PC-3 (cell line): ENCODE measurements around the gene CEP112. TPM values are rescaled to one million over a fixed set of nuclear protein-coding genes. Genes with fewer than 3 reads are reported as not detected.

Experiments
- ATAC-seq: fragments of 200-7000 bp; cut with Tn5 transposase; 2 replicates; pipeline ENCODE4 v1.9.1; 2020; ENCODE audit warnings: mild to moderate bottlenecking, moderate library complexity
- BruUV-seq: library from RNA; stranded (reverse); fragments of 400-500 nt; replicated peaks from 2 replicates; lab custom pipeline; 2021; lab: Mats Ljungman, UMichigan
- CTCF ChIA-PET: fragments of 300-600 bp; sonication (Branson Sonifier 250); formaldehyde crosslinking; loops from one replicate; lab custom pipeline; 2022; ENCODE audit warnings: antibody characterized with exemption; lab: Charles Lee
- POLR2A ChIA-PET: fragments of 300-600 bp; sonication (Branson Sonifier 250); formaldehyde crosslinking; loops from one replicate; lab custom pipeline; 2022; ENCODE audit warnings: antibody characterized with exemption; ENCODE audit not compliant: unreplicated experiment; lab: Charles Lee
- DNase-seq: peaks from one replicate; pipeline ENCODE4 v3.0.0-alpha.2; 2015
- H2AFZ ChIP-seq: fragments of 300-600 bp; sonication (generic); 2 replicates; pipeline ENCODE4 v1.6.0; 2016; ENCODE audit warnings: antibody characterized with exemption, low read length
- H3F3A ChIP-seq: fragments of 300-600 bp; sonication (generic); one replicate; pipeline ENCODE4 v1.6.0; 2017; ENCODE audit warnings: antibody characterized with exemption, low read length, control low read depth, mild to moderate bottlenecking; ENCODE audit not compliant: unreplicated experiment
- H3K27ac ChIP-seq: fragments of 300-600 bp; sonication (generic); 2 replicates; pipeline ENCODE4 v1.5.1; 2016; ENCODE audit warnings: mild to moderate bottlenecking, low read length
- H3K27me3 ChIP-seq: fragments of 300-600 bp; sonication (generic); 2 replicates; pipeline ENCODE4 v1.6.1; 2016; ENCODE audit warnings: low read length, mixed read lengths
- H3K36me3 ChIP-seq: fragments of 300-600 bp; sonication (generic); 2 replicates; pipeline ENCODE4 v1.6.1; 2016; ENCODE audit warnings: low read depth, mixed run types, low read length, mixed read lengths
- H3K4me1 ChIP-seq: fragments of 300-600 bp; sonication (generic); 2 replicates; pipeline ENCODE4 v1.5.1; 2016; ENCODE audit warnings: low read length; ENCODE audit not compliant: insufficient read depth
- H3K4me2 ChIP-seq: fragments of 300-600 bp; sonication (generic); 2 replicates; pipeline ENCODE4 v1.6.0; 2016; ENCODE audit warnings: low read length
- H3K4me3 ChIP-seq: fragments of 300-600 bp; sonication (generic); 2 replicates; pipeline ENCODE4 v1.5.1; 2016; ENCODE audit warnings: mild to moderate bottlenecking, low read length, mixed read lengths
- H3K79me2 ChIP-seq: fragments of 300-600 bp; sonication (generic); 2 replicates; pipeline ENCODE4 v1.6.1; 2017; ENCODE audit warnings: low read length, mixed read lengths
- H3K9ac ChIP-seq: fragments of 300-600 bp; sonication (generic); 2 replicates; pipeline ENCODE4 v1.6.0; 2016; ENCODE audit warnings: mild to moderate bottlenecking, low read length
- H3K9me2 ChIP-seq: fragments of 300-600 bp; sonication (generic); replicated peaks from 2 replicates; pipeline ENCODE4 v1.6.1; 2016; ENCODE audit warnings: mixed run types, low read length, mixed read lengths
- H3K9me3 ChIP-seq: fragments of 300-600 bp; sonication (generic); 2 replicates; pipeline ENCODE4 v1.6.1; 2016; ENCODE audit warnings: low read length, mixed read lengths
- H4K20me1 ChIP-seq: fragments of 300-600 bp; sonication (generic); 2 replicates; pipeline ENCODE4 v1.6.1; 2016; ENCODE audit warnings: low read length, mixed read lengths
- EZH2 ChIP-seq: fragments of 300-600 bp; sonication (generic); IDR thresholded peaks from one replicate; pipeline ENCODE4 v1.6.1; 2017; ENCODE audit warnings: antibody characterized with exemption, mild to moderate bottlenecking, low read length; ENCODE audit not compliant: unreplicated experiment
- EZH2phosphoT487 ChIP-seq: fragments of 300-600 bp; sonication (generic); IDR thresholded peaks from 2 replicates; pipeline ENCODE4 v1.6.1; 2018; ENCODE audit warnings: mild to moderate bottlenecking, antibody characterized with exemption, low read length, borderline replicate concordance
- intact Hi-C: fragments of 100-400 bp; cut with micrococcal nuclease; formaldehyde crosslinking; loops from 2 replicates; pipeline ENCODE4 v1.9.0; 2023
- total RNA-seq: library from RNA; depleted of rRNA; stranded (reverse); fragments of >200 nt; gene quantifications from 2 replicates; pipeline ENCODE4 v1.2.3, GENCODE V29; 2014
- TF ChIP-seq, protein P1 (sequence below): fragments of 300-600 bp; sonication (generic); conservative IDR thresholded peaks from 2 replicates; pipeline ENCODE4 v1.5.1; 2017; ENCODE audit warnings: antibody characterized with exemption, low read depth, mild to moderate bottlenecking, low read length

Gene CEP112
- total RNA-seq, 1 experiment from 2014 or later: 6.5 TPM

DNA sequence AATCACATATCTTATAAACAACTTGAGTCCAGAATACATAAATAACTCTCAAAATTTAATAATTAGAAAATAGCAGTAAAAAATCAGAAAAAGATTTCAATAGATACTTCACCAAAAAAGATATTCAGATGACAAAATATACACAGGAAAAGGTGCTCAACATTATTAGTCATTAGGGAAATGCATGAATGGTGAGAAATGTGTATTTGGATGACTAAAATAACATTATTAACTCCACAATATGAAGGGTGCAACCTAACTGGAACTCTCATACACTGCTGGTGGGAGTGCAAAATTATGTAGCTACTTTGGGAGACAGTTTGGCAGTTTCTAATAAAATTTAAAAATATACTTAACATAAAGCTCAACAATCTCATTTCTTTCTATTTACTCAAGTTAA lies 368.2 kb downstream of the CEP112 start:
- Histone ChIP-seq H3K36me3 (no peaks in the 10 kb centered on the region), H3K79me2 (no peaks in the 10 kb centered on the region), H3K9me2 (no peaks in the 10 kb centered on the region), H3K9me3 (no peaks in the 10 kb centered on the region), H3K4me2 (no peak overlapping the region), H4K20me1 (no peaks in the 10 kb centered on the region), H3K4me3 (no peak overlapping the region), H3F3A (no peaks in the 10 kb centered on the region), H3K27me3 (no peaks in the 10 kb centered on the region), H3K27ac (peak overlapping the region; percentile 15; the same call in 1 of the 2 replicates), H3K4me1 (peaks cover 49% of the 10 kb centered on the region), H3K9ac (no peak overlapping the region), H2AFZ (no peak overlapping the region)
- ATAC-seq (peak; percentile 24; the same call in 1 of the 2 replicates), DNase-seq (peak; percentile 30)
- no TSS peak for BruUV-seq
- no peak for TF ChIP-seq EZH2phosphoT487
- TF ChIP-seq, protein P1, sequence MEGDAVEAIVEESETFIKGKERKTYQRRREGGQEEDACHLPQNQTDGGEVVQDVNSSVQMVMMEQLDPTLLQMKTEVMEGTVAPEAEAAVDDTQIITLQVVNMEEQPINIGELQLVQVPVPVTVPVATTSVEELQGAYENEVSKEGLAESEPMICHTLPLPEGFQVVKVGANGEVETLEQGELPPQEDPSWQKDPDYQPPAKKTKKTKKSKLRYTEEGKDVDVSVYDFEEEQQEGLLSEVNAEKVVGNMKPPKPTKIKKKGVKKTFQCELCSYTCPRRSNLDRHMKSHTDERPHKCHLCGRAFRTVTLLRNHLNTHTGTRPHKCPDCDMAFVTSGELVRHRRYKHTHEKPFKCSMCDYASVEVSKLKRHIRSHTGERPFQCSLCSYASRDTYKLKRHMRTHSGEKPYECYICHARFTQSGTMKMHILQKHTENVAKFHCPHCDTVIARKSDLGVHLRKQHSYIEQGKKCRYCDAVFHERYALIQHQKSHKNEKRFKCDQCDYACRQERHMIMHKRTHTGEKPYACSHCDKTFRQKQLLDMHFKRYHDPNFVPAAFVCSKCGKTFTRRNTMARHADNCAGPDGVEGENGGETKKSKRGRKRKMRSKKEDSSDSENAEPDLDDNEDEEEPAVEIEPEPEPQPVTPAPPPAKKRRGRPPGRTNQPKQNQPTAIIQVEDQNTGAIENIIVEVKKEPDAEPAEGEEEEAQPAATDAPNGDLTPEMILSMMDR: no peak
- no peak for TF ChIP-seq EZH2
- ChIA-PET POLR2A (no interaction called here), CTCF (no interaction called here)
- intact Hi-C loops: no loop called here

DNA sequence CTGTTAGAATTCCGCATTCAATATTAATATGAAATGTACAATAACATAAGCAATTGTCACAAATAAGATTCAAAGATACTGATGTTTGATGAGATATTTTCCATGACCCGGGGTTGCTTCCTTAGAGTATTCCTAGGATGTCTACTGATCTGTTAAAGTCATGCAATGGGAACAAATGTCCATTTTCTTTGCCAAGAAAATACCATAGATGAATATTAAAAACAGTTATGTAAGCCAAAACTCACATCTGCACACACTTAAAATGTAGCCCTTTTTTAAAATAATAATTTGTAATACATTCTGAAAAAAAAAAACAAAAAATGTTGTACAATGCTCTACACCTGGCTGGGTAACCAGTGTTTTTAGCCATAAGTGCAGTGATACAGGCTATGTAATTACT lies 371.1 kb downstream of the CEP112 start:
- H3K79me2 ChIP-seq: no peaks in the 10 kb centered on the region
- H3K36me3 ChIP-seq: no peaks in the 10 kb centered on the region
- no peak for DNase-seq
- peak overlapping the region; percentile 35; the same call in 1 of the 2 replicates for H2AFZ ChIP-seq
- H3K9me3 ChIP-seq: no peaks in the 10 kb centered on the region
- intact Hi-C loops: loop anchor here (1.0 to 2.0 kb wide), 3 partner anchors 36 to 538 kb away; no protein-coding TSS in a partner anchor
- no peaks in the 10 kb centered on the region for H3K27me3 ChIP-seq
- CTCF ChIA-PET: interaction anchor here (0.9 kb wide), 1 partner anchor 589 kb away, joined by 5 read pairs; no protein-coding TSS in a partner anchor
- no TSS peak for BruUV-seq
- peak overlapping the region; percentile 56 for H3K4me2 ChIP-seq
- no peaks in the 10 kb centered on the region for H3K9me2 ChIP-seq
- H3K4me3 ChIP-seq: no peak overlapping the region
- no peak for ATAC-seq
- no peaks in the 10 kb centered on the region for H4K20me1 ChIP-seq
- no peaks in the 10 kb centered on the region for H3F3A ChIP-seq
- peak overlapping the region; percentile 70 for H3K27ac ChIP-seq
- no peak overlapping the region for H3K9ac ChIP-seq
- TF ChIP-seq, protein P1: no peak
- TF ChIP-seq EZH2phosphoT487 (no peak), EZH2 (no peak)
- peaks cover 32% of the 10 kb centered on the region for H3K4me1 ChIP-seq
- POLR2A ChIA-PET: no interaction called here

DNA sequence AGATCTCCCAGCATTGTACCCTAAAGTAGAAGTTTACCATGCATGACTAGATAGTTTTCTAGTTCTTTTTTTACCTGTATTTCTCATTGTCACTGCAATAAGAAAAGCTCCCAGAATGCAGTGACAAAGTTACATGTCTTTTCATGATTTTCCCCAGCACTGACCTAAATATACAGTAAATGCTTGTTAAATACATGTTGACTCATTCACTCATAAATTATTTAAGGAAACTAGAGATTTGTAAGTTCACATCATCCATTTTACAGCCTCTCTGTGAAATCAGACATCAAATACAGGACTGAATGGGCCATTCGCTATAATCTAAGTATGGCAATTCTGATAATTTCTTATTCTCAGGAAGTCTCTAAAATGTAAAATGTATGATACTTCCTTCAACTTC lies 371.6 kb downstream of the CEP112 start:
- TF ChIP-seq, protein P1: no peak
- TF ChIP-seq EZH2 (no peak), EZH2phosphoT487 (no peak)
- POLR2A ChIA-PET: no interaction called here
- H3K9me2 ChIP-seq: no peaks in the 10 kb centered on the region
- peaks cover 31% of the 10 kb centered on the region for H3K4me1 ChIP-seq
- ATAC-seq (peak; percentile 92), DNase-seq (peak; percentile 68)
- no peaks in the 10 kb centered on the region for H3K79me2 ChIP-seq
- CTCF ChIA-PET: interaction anchor here (0.6 to 0.9 kb wide), 2 partner anchors 588 to 721 kb away, joined by 3 to 5 read pairs; no protein-coding TSS in a partner anchor
- no peaks in the 10 kb centered on the region for H3F3A ChIP-seq
- H3K27me3 ChIP-seq: no peaks in the 10 kb centered on the region
- peak overlapping the region; percentile 35; the same call in 1 of the 2 replicates for H2AFZ ChIP-seq
- H4K20me1 ChIP-seq: no peaks in the 10 kb centered on the region
- H3K27ac ChIP-seq: peak overlapping the region; percentile 70
- intact Hi-C loops: loop anchor here (1.0 to 2.0 kb wide), 3 partner anchors 36 to 537 kb away; no protein-coding TSS in a partner anchor
- no peaks in the 10 kb centered on the region for H3K9me3 ChIP-seq
- H3K9ac ChIP-seq: peak overlapping the region; percentile 11; the same call in 1 of the 2 replicates
- no peak overlapping the region for H3K4me3 ChIP-seq
- H3K36me3 ChIP-seq: no peaks in the 10 kb centered on the region
- H3K4me2 ChIP-seq: peak overlapping the region; percentile 56
- no TSS peak for BruUV-seq
